HEK293 (cell line): ENCODE data around the gene DLG2.

Experiments used
- CTCF ChIP-seq: fragments of 450-650 bp; formaldehyde crosslinking; IDR thresholded peaks from 2 replicates; pipeline ENCODE4 v1.5.1; 2016; ENCODE audit warnings: missing biosample characterization, missing genetic modification characterization
- ELK4 ChIP-seq: IDR thresholded peaks from 2 replicates; pipeline ENCODE4 v1.6.1; 2011; ENCODE audit warnings: mild to moderate bottlenecking, low read depth, low read length, borderline replicate concordance
- HOXA7 ChIP-seq: sonication (generic); formaldehyde crosslinking; IDR thresholded peaks from 2 replicates; pipeline ENCODE4 v1.8.1; 2022; ENCODE audit warnings: missing genetic modification reagents, borderline replicate concordance
- ZFHX2 ChIP-seq: fragments of 450-650 bp; formaldehyde crosslinking; conservative IDR thresholded peaks from 2 replicates; pipeline ENCODE4 v1.5.1; 2016; ENCODE audit warnings: missing biosample characterization, missing genetic modification characterization
- TF ChIP-seq, protein P1 (sequence below): fragments of 450-650 bp; formaldehyde crosslinking; IDR thresholded peaks from 2 replicates; pipeline ENCODE4 v1.5.1; 2016; ENCODE audit warnings: missing biosample characterization, missing genetic modification characterization

DNA sequence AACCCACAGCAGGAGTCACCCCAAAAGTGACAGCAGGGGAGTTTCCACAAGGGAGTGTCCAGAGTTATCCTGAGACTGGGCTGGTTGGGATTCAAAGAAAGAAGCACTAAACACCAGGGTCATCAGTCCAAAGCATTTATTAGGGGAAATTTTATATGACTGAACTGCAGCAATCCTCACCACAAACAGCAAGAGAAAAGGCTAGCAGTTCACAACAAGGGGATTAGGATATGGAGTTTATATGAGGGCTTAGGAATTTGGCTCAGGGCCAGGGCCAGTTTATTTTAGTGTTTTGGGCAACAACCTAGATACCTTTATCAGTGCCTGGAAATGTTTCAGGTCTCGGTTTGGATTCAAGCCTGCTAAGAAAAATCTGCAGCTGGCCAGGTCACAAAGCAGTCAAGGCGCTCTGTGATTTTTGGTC is 16.1 kb upstream of the DLG2 start:
- TF ChIP-seq, protein P1, sequence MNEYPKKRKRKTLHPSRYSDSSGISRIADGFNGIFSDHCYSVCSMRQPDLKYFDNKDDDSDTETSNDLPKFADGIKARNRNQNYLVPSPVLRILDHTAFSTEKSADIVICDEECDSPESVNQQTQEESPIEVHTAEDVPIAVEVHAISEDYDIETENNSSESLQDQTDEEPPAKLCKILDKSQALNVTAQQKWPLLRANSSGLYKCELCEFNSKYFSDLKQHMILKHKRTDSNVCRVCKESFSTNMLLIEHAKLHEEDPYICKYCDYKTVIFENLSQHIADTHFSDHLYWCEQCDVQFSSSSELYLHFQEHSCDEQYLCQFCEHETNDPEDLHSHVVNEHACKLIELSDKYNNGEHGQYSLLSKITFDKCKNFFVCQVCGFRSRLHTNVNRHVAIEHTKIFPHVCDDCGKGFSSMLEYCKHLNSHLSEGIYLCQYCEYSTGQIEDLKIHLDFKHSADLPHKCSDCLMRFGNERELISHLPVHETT (tag by site-specific recombination) = no peak
- TF ChIP-seq CTCF (tag by site-specific recombination) (no peak), HOXA7 (CRISPR knock-in tag) (no peak), ZFHX2 (no peak), ELK4 (no peak)
